GM10847 (cell line): ENCODE data around the gene FXYD6.

ENCODE experiments used
- POLR2A ChIP-seq: IDR thresholded peaks from 2 replicates; pipeline ENCODE4 v1.6.1; 2011; ENCODE audit not compliant: insufficient read length; ENCODE audit errors: extremely low read depth

The FXYD6 gene

DNA sequence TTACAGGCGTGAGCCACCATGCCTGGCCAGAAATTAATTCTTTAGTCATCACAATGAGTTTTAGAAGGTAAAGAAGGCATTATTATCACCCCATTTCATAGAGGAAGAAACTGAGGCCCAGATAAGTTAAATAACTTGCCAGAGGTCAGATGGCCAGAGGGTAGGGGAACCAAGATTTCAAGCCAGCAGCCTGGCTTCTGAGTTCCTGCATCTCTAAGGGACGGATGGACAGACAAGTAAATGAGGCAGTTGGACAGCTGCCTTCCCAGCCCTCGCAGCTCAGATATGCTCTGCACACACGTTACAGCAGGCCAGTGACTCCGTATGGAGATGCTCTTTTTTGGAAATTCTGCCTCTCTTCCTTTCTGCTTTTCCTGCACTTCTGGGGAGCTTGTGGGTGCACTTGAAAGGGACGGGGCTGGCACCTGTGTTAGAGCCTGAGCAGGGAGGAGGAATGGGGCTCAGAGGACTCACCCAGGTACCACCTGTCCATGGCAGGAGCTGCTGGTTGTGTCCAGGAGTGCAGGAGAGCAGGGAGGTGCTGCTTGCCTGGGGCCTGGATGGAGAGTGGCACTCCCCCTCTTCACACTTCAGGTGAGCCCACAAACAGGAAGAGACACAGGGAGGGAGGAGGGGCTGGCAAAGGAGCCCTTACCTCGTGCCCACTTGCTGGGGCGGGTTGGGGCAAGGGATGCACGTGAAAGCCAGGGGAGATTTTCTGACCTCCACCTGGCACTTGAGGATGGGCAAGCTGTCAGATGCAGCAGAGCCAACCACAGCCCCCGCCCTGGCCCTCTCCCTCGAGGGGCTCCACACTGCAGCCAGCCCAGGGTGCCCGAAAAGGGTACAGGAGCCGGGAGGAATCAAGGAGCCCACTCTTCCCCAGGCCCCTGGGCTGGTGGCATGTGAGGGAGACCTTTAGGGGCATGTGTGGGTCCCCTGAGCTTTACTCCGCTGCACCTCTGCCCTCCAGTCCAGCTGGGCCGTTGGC lies 48.6 kb downstream of the FXYD6 start:
- TF ChIP-seq POLR2A, result no peak

DNA sequence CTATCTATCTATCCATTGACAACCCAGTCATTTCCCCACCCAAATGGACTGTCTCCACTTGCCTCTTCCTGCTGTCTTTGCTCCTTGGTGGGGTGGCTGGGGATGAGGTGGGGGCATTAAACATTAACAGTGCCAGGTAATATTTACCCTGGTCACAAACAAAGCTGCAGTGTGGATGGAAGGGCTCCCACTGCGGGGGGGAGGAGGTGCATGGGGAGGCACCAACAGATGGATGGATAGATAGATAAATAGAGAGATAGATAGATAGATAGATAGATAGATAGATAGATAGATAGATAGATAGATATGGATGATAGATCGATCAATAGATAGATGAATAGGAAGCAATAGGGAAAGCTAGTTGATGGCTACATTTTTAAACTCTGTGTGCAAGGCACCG lies 49.6 kb downstream of the FXYD6 start:
- no peak for TF ChIP-seq POLR2A

GRCh38 chr11:117826190-117826570 lies 50.3 kb downstream of the FXYD6 start:
- TF ChIP-seq POLR2A, result no peak

- no peak for TF ChIP-seq POLR2A
Observed at GRCh38 chr11:117825538-117826189, 50.8 kb downstream of the FXYD6 start.

- TF ChIP-seq POLR2A, result no peak
Observed at GRCh38 chr11:117824571-117825537, 51.6 kb downstream of the FXYD6 start, which contains the start of gene FXYD2. FXYD2 (minus strand) TSS chr11:117824744; CDS start chr11:117824678, 66 bp downstream.

- TF ChIP-seq POLR2A, result no peak
Observed at GRCh38 chr11:117823946-117824420, 52.5 kb downstream of the FXYD6 start.

DNA sequence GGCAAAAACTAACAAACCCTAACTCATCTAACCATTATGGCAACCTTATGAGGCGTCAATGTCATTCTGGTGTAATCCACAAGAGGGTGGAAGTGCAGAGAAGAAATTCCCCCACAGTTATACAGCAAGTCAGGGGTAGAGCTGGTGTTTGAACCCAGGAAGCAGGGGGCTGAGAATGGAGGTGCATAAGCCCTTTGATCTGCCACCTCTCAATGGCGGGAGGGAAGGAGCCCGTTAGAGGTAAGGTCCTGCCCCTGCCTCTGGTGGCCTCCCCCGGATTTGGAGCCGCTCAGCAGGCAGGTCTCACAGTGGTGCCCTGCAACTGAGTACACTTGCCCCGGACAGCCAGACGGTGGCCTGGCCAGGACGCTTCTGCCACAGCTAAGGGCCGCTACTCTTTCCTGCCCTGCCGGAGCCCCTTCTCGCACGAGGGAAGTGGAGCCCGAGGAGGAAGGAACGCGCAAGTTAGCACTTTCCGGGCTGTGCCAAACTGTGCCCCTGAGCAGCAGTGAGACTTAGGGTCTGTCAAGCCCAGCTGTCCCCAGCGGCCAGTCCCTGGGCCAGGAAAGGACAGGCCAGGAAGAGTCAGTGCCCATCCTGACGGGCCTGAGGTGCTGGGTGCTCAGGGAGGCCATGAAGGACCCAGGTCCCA lies 53.0 kb downstream of the FXYD6 start:
- TF ChIP-seq POLR2A, result no peak

- TF ChIP-seq POLR2A, result no peak
Observed at GRCh38 chr11:117822074-117823033, 54.1 kb downstream of the FXYD6 start.

- no peak for TF ChIP-seq POLR2A
Observed at GRCh38 chr11:117821431-117821830, 55.0 kb downstream of the FXYD6 start.

DNA sequence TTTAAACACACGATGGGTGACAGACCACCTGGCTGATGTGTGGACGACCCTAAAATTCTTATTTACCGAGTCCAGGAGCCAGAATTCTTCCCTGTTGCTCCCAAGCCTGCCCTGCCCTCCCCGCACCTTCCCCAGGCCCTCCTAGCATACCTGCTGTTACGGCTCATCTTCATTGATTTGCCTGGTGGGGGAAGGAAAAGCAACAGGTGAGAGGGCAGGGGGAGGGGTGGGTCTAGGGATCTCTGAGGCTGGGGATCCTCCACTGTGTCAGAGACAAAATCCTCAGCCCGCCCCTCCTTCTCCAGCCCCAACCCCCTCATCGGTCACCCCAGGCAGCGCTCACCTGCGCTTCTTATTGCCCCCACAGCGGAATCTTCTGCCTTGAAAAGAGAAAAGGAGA lies 55.9 kb downstream of the FXYD6 start:
- no peak for TF ChIP-seq POLR2A

DNA sequence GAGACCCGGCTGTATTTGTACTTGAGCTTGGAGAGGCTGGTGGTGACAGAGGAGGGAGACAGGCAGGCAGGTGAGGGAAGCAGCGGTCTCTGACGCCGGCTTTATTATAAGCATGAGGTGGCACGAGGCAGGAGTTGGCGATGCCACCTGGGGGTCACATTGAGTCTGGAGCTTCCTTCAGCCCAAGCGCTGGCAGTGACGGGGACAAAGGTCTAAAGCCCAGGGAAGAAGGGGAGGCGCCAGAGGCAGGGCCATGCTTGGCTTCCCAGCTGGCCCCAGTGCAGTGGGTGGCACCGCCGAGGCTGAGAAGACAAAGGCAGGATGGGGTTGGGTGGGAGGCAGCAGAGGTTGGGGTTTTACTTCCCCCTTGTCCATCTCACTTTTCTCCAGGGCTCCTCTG lies 56.4 kb downstream of the FXYD6 start:
- no peak for TF ChIP-seq POLR2A

DNA sequence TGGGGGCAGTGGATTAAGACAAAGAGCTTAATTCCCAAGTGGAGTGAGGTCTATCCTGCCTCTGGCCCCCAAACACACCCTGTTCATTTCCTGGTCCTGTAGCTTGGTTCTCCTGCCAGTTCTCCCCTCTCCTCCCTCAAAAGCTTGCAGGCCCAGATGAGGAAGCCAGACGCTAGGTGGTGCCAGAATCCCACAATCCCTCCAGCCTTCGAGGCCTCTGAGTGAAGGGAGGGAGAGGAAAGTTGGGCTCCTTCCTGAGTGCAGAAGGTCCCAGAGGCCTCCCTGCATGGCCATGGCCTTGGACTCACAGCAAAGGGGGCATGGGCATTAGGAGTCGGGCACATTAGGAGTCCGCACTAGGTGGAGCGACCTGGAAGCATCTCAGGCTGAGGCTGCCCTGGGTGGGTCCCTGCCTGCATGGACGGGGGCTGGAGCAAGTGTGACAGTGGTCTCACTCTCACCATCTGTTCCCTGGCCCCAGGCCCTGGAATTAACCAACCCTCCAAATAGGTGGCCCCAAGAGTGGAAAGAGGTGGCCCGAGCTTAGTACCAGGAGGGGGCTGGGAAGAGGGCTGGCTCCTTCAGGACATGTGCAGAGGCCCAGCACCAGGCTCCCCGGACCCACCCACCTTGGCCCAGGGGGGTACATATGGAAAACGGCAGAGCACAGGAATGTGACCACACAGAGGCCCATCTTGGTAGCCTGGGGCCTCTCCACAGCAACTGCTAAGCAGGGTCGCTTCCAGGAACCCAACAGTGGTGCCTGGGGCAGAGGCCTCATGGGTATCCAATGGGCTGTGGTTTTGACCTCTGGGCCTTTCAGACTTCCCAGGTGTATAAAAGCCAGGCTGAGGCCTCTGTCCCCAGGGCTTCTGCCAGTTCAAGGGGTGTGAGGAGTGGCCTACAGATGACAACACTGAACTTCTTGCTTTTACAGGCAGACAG lies 57.1 kb downstream of the FXYD6 start:
- TF ChIP-seq POLR2A, result no peak
